A673 (cell line): Measurements from ENCODE around the gene SAMD13. TPM values are rescaled to one million over a fixed set of nuclear protein-coding genes. Genes with fewer than 3 reads are reported as not detected.

Source experiments
- BruUV-seq: library from RNA; stranded (reverse); fragments of 400-500 nt; replicated peaks from 2 replicates; lab custom pipeline; 2021; lab: Mats Ljungman, UMichigan
- CTCF ChIA-PET: fragments of 300-600 bp; sonication (Branson Sonifier 250); formaldehyde crosslinking; loops from one replicate; lab custom pipeline; 2022; ENCODE audit warnings: antibody characterized with exemption; lab: Charles Lee
- POLR2A ChIA-PET: fragments of 300-600 bp; sonication (Branson Sonifier 250); formaldehyde crosslinking; loops from one replicate; lab custom pipeline; 2022; ENCODE audit warnings: antibody characterized with exemption; ENCODE audit not compliant: low non-redundant PET; lab: Charles Lee
- DNase-seq: peaks from one replicate; pipeline ENCODE4 v3.0.0-alpha.2; 2015; ENCODE audit warnings: low spot score
- H3K27ac ChIP-seq: fragments of 200-600 bp; sonication (generic); 2 replicates; pipeline ENCODE4 v1.5.1; 2016; ENCODE audit warnings: mixed run types, low read depth, mild to moderate bottlenecking, mixed read lengths, antibody characterized with exemption, low read length; ENCODE audit not compliant: poor library complexity, severe bottlenecking
- H3K27me3 ChIP-seq: fragments of 200-600 bp; sonication (generic); replicated peaks from 2 replicates; pipeline ENCODE4 v1.6.1; 2017; ENCODE audit warnings: mixed run types, low read depth, mild to moderate bottlenecking, mixed read lengths, antibody characterized with exemption, low read length; ENCODE audit not compliant: insufficient read depth, poor library complexity
- H3K36me3 ChIP-seq: fragments of 200-600 bp; sonication (generic); 2 replicates; pipeline ENCODE4 v1.6.1; 2016; ENCODE audit warnings: mixed run types, mild to moderate bottlenecking, mixed read lengths, antibody characterized with exemption, low read length; ENCODE audit not compliant: insufficient read depth, poor library complexity, severe bottlenecking
- H3K4me1 ChIP-seq: fragments of 200-600 bp; sonication (generic); 2 replicates; pipeline ENCODE4 v1.6.1; 2017; ENCODE audit warnings: mixed run types, mild to moderate bottlenecking, mixed read lengths, antibody characterized with exemption, low read length; ENCODE audit not compliant: insufficient read depth, poor library complexity, severe bottlenecking
- H3K4me3 ChIP-seq: fragments of 200-600 bp; sonication (generic); 2 replicates; pipeline ENCODE4 v1.5.1; 2016; ENCODE audit warnings: low read depth, mixed run types, mild to moderate bottlenecking, mixed read lengths, low read length; ENCODE audit not compliant: poor library complexity, severe bottlenecking
- H3K9me3 ChIP-seq: fragments of 200-600 bp; sonication (generic); 2 replicates; pipeline ENCODE4 v1.6.1; 2016; ENCODE audit warnings: mixed run types, low read depth, mild to moderate bottlenecking, mixed read lengths, antibody characterized with exemption, low read length; ENCODE audit not compliant: poor library complexity, severe bottlenecking
- CTCF ChIP-seq: fragments of 300-800, 200-600 bp; sonication (generic); conservative IDR thresholded peaks from 2 replicates; pipeline ENCODE4 v1.5.1; 2017; ENCODE audit warnings: low read depth, mild to moderate bottlenecking, antibody characterized with exemption, low read length, moderate library complexity, mixed read lengths
- EZH2 ChIP-seq: fragments of 200-600 bp; sonication (generic); IDR thresholded peaks from 2 replicates; pipeline ENCODE4 v1.6.1; 2017; ENCODE audit warnings: borderline replicate concordance, low read depth, mild to moderate bottlenecking, mixed read lengths, antibody characterized with exemption, low read length; ENCODE audit not compliant: poor library complexity, severe bottlenecking
- intact Hi-C: fragments of 100-400 bp; cut with micrococcal nuclease; formaldehyde crosslinking; loops from one replicate; pipeline ENCODE4 v1.10.0; 2022; ENCODE audit not compliant: unreplicated experiment
- total RNA-seq: library from RNA; stranded (reverse); gene quantifications from 2 replicates; pipeline ENCODE4 v1.2.3, GENCODE V29; 2021

SAMD13 gene
- total RNA-seq, 1 experiment from 2014 or later = 1.2 TPM

GRCh38 chr1:84299536-84300170, 1.9 kb upstream of the SAMD13 start:
- BruUV-seq = no TSS peak
- no peak for TF ChIP-seq EZH2
- no peak for TF ChIP-seq CTCF
- DNase-seq = peak; percentile 31
- Histone ChIP-seq H3K27me3 (no peaks in the 10 kb centered on the region), H3K4me1 (peaks cover 32% of the 10 kb centered on the region), H3K9me3 (peaks cover 8% of the 10 kb centered on the region), H3K4me3 (peak overlapping the region; percentile 74), H3K27ac (peak overlapping the region; percentile 79), H3K36me3 (no peaks in the 10 kb centered on the region)
- ChIA-PET CTCF (no interaction called here), POLR2A (no interaction called here)
- intact Hi-C loops = loop anchor here (5.0 kb wide), 2 partner anchors 133 to 157 kb away; partner anchors contain the start of gene PRKACB

GRCh38 chr1:84300501-84300900, 1.0 kb upstream of the SAMD13 start:
- ChIA-PET POLR2A (no interaction called here), CTCF (no interaction called here)
- Histone ChIP-seq H3K4me1 (peaks cover 32% of the 10 kb centered on the region), H3K27me3 (no peaks in the 10 kb centered on the region), H3K9me3 (peaks cover 7% of the 10 kb centered on the region), H3K36me3 (no peaks in the 10 kb centered on the region), H3K4me3 (peak overlapping the region; percentile 32), H3K27ac (peak overlapping the region; percentile 74)
- peak; percentile 6 for DNase-seq
- BruUV-seq = no TSS peak
- intact Hi-C loops = loop anchor here (5.0 kb wide), 1 partner anchor 158 kb away; the partner anchor contains the start of gene PRKACB
- TF ChIP-seq EZH2 = no peak

GRCh38 chr1:84301785-84302385, 377 bp downstream of the SAMD13 start:
- TF ChIP-seq EZH2 = no peak
- TF ChIP-seq CTCF = no peak
- ChIA-PET CTCF (no interaction called here), POLR2A (no interaction called here)
- BruUV-seq = TSS peak; percentile 7
- Histone ChIP-seq H3K27ac (peak overlapping the region; percentile 74), H3K36me3 (no peaks in the 10 kb centered on the region), H3K4me3 (peak overlapping the region; percentile 32), H3K9me3 (no peaks in the 10 kb centered on the region), H3K4me1 (peaks cover 32% of the 10 kb centered on the region), H3K27me3 (no peaks in the 10 kb centered on the region)
- DNase-seq = peak; percentile 17
- intact Hi-C loops = loop anchor here (5.0 kb wide), 1 partner anchor 160 kb away; the partner anchor contains the start of gene PRKACB
